Hepatocyte (in vitro differentiated cells): Measurements from ENCODE around the gene KANK3. TPM values are rescaled to one million over a fixed set of nuclear protein-coding genes. Genes with fewer than 3 reads are reported as not detected.
"Not testable (repeated sequence)": the region's sequence is repeated elsewhere in the genome, so short reads cannot be mapped to it uniquely, and the experiment has no call there.

ENCODE experiments used
- DNase-seq: peaks from one replicate; pipeline ENCODE4 v3.0.0-alpha.2; 2016; ENCODE audit warnings: low spot score
- H2AFZ ChIP-seq: fragments of 200-600 bp; sonication (generic); 2 replicates; pipeline ENCODE4 v1.6.0; 2016; ENCODE audit warnings: antibody characterized with exemption, mild to moderate bottlenecking
- H3K27ac ChIP-seq: fragments of 200-600 bp; sonication (generic); 2 replicates; pipeline ENCODE4 v1.5.1; 2016; ENCODE audit warnings: mild to moderate bottlenecking
- H3K27me3 ChIP-seq: fragments of 200-600 bp; sonication (generic); 2 replicates; pipeline ENCODE4 v1.6.1; 2016
- H3K36me3 ChIP-seq: fragments of 200-600 bp; sonication (generic); replicated peaks from 2 replicates; pipeline ENCODE4 v1.5.1; 2016; ENCODE audit warnings: low read depth; ENCODE audit not compliant: insufficient read depth
- H3K4me1 ChIP-seq: fragments of 200-600 bp; sonication (generic); 2 replicates; pipeline ENCODE4 v1.5.1; 2016; ENCODE audit warnings: mild to moderate bottlenecking, moderate library complexity; ENCODE audit not compliant: insufficient read depth
- H3K4me2 ChIP-seq: fragments of 200-600 bp; sonication (generic); 2 replicates; pipeline ENCODE4 v1.6.0; 2016
- H3K4me3 ChIP-seq: fragments of 200-600 bp; sonication (generic); 2 replicates; pipeline ENCODE4 v1.5.1; 2016; ENCODE audit warnings: mild to moderate bottlenecking
- H3K79me2 ChIP-seq: fragments of 200-600 bp; sonication (generic); 2 replicates; pipeline ENCODE4 v1.6.0; 2017; ENCODE audit warnings: mild to moderate bottlenecking
- H3K9me2 ChIP-seq: fragments of 200-600 bp; sonication (generic); replicated peaks from 2 replicates; pipeline ENCODE4 v1.6.0; 2017; ENCODE audit warnings: mild to moderate bottlenecking; ENCODE audit not compliant: insufficient read depth
- H3K9me3 ChIP-seq: fragments of 200-600 bp; sonication (generic); 2 replicates; pipeline ENCODE4 v1.5.1; 2016; ENCODE audit warnings: low read depth, mild to moderate bottlenecking
- H4K20me1 ChIP-seq: fragments of 200-600 bp; sonication (generic); 2 replicates; pipeline ENCODE4 v1.6.0; 2016; ENCODE audit warnings: mild to moderate bottlenecking; ENCODE audit not compliant: insufficient read depth, poor library complexity, severe bottlenecking
- EZH2 ChIP-seq: fragments of 200-600 bp; sonication (generic); IDR thresholded peaks from 2 replicates; pipeline ENCODE4 v1.6.1; 2016; ENCODE audit warnings: antibody characterized with exemption, mild to moderate bottlenecking, borderline replicate concordance
- EZH2phosphoT487 ChIP-seq: fragments of 200-600 bp; sonication (generic); IDR thresholded peaks from one replicate; pipeline ENCODE4 v1.6.1; 2018; ENCODE audit warnings: antibody characterized with exemption, mild to moderate bottlenecking, low read depth, moderate library complexity; ENCODE audit not compliant: unreplicated experiment, severe bottlenecking
- WGBS: methylation state at CpG from one replicate; pipeline ENCODE4 v1.1.6; 2016; ENCODE audit warnings: low lambda C conversion rate; ENCODE audit errors: missing lambda C conversion rate; 5-methylcytosine and 5-hydroxymethylcytosine counted together
- polyA plus RNA-seq: library from polyadenylated mRNA; unstranded; fragments of >200 nt; fragmentation: Nextera tagmentation; extraction: Ambion mirVana; gene quantifications from 2 replicates; pipeline ENCODE4 v1.2.1, GENCODE V29; 2016
- total RNA-seq: library from RNA; depleted of rRNA; stranded (reverse); fragments of >200 nt; gene quantifications from 2 replicates; pipeline ENCODE4 v1.2.3, GENCODE V29; 2014
- TF ChIP-seq, protein P1 (sequence below): fragments of 200-600 bp; sonication (generic); IDR thresholded peaks from 2 replicates; pipeline ENCODE4 v1.5.1; 2016; ENCODE audit warnings: antibody characterized with exemption, mild to moderate bottlenecking; ENCODE audit not compliant: poor library complexity

KANK3 gene
- total and polyA plus RNA-seq, 2 experiments from 2014 or later, result 1.2 to 3.2 TPM

DNA sequence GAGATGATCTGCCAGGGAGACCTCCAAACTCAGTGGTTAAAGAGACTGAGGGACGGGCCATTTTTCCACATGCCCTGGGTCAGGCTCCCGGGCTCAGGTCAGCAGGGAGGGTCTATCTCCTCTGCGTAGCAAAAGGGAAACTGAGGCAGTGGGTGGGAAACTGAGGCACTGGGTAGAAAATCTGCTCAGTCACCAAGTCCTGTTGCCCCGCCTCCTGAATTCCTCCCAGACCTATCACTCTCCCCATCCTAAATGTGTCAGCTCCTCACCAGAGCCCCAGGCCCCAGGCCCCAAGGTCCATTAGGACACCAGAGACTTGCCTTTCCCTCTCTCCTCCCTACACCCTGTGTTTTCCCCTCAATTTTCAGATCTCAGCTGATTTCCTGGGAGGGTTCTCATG is 37.3 kb downstream of the KANK3 start:
- no peaks in the 10 kb centered on the region for H3K27me3 ChIP-seq
- no peaks in the 10 kb centered on the region for H3K36me3 ChIP-seq
- no peak for TF ChIP-seq EZH2phosphoT487
- TF ChIP-seq, protein P1, sequence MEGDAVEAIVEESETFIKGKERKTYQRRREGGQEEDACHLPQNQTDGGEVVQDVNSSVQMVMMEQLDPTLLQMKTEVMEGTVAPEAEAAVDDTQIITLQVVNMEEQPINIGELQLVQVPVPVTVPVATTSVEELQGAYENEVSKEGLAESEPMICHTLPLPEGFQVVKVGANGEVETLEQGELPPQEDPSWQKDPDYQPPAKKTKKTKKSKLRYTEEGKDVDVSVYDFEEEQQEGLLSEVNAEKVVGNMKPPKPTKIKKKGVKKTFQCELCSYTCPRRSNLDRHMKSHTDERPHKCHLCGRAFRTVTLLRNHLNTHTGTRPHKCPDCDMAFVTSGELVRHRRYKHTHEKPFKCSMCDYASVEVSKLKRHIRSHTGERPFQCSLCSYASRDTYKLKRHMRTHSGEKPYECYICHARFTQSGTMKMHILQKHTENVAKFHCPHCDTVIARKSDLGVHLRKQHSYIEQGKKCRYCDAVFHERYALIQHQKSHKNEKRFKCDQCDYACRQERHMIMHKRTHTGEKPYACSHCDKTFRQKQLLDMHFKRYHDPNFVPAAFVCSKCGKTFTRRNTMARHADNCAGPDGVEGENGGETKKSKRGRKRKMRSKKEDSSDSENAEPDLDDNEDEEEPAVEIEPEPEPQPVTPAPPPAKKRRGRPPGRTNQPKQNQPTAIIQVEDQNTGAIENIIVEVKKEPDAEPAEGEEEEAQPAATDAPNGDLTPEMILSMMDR, result no peak
- no peak for TF ChIP-seq EZH2
- peaks cover 15% of the 10 kb centered on the region for H3K4me1 ChIP-seq
- no peak overlapping the region for H3K27ac ChIP-seq
- no peak overlapping the region for H3K4me3 ChIP-seq
- H3K9me2 ChIP-seq, result no peaks in the 10 kb centered on the region
- 84% methylated on average over 4 of the region's 4 CpGs for WGBS
- DNase-seq, result no peak
- H3K4me2 ChIP-seq, result no peak overlapping the region
- H3K9me3 ChIP-seq, result no peaks in the 10 kb centered on the region
- no peak overlapping the region for H2AFZ ChIP-seq
- peaks cover 6% of the 10 kb centered on the region for H3K79me2 ChIP-seq
- no peaks in the 10 kb centered on the region for H4K20me1 ChIP-seq

DNA sequence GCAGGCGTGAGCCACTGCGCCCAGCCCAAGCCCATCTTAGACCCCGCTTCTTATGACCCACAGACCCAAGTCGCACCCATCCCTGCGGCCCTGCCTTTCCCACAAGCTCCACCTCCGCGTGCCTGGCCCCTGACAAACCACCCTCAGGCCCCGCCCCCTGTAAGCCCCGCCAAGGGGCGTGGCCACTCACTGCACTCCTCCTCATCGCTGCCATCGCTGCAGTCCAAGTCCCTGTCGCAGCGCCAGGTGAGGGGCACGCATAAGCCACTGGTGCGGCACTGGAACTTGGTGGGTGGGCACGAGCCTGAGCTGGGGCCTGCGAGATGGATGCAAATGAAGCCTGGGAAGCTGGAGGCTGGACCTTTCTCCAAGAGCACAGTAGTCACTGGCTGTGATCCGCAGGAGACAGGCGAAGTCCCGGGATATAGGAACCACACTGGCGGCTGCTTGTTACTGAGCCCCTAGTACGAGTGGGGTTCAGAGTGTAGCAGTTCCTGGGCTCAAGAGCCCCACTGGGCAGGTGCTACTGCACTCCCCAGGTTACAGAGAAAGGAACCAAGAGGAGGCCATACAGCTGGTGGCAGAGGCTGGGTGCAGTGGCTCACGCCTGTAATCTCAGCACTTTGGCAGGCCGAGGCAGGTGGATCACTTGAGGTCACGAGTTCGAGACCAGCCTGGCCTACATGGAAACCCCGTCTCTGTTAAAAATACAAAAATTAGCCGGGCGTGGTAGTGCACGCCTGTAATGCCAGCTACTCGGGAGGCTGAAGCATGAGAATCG is 38.0 kb downstream of the KANK3 start:
- H3K9me2 ChIP-seq, result no peaks in the 10 kb centered on the region
- H3K9me3 ChIP-seq, result no peaks in the 10 kb centered on the region
- 92% methylated on average over 30 of the region's 33 CpGs for WGBS

DNA sequence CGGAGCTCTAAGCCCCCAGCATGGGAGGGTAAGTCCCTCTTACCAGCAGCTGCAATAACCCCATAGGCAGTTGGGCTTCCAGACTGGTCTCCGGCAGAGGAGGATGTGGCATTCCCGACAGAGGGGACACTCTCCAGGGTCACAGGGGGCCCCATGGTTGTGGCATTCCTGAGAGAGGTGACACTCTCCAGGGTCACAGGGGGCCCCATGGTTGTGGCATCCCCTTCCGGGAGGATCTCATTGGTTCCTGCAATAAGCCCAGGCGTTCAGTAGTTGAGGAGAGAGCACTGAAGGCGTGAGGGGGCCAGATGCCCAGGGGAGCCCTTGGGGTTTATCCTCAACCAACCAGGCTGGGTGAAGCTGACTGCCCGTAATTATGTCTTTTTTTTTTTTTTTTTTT is 40.3 kb downstream of the KANK3 start:
- peaks cover 7% of the 10 kb centered on the region for H3K4me1 ChIP-seq
- DNase-seq, result no peak
- H3K9me3 ChIP-seq, result no peaks in the 10 kb centered on the region
- no peak overlapping the region for H3K4me2 ChIP-seq
- 96% methylated on average over 6 of the region's 7 CpGs for WGBS
- H2AFZ ChIP-seq, result no peak overlapping the region
- H3K27ac ChIP-seq, result no peak overlapping the region
- TF ChIP-seq, protein P1, result no peak
- TF ChIP-seq EZH2phosphoT487 (no peak), EZH2 (no peak)
- H3K27me3 ChIP-seq, result no peaks in the 10 kb centered on the region
- peaks cover 6% of the 10 kb centered on the region for H3K79me2 ChIP-seq
- H3K9me2 ChIP-seq, result no peaks in the 10 kb centered on the region
- H3K4me3 ChIP-seq, result no peak overlapping the region
- no peaks in the 10 kb centered on the region for H4K20me1 ChIP-seq
- no peaks in the 10 kb centered on the region for H3K36me3 ChIP-seq

More for the DNA sequence above, 38.0 kb downstream of the KANK3 start:
- Histone ChIP-seq H3K4me2 (no peak overlapping the region), H2AFZ (no peak overlapping the region), H3K27ac (no peak overlapping the region), H3K27me3 (no peaks in the 10 kb centered on the region), H4K20me1 (no peaks in the 10 kb centered on the region), H3K4me1 (peaks cover 15% of the 10 kb centered on the region), H3K4me3 (no peak overlapping the region), H3K36me3 (no peaks in the 10 kb centered on the region), H3K79me2 (peaks cover 6% of the 10 kb centered on the region)
- DNase-seq, result peak; percentile 18
- TF ChIP-seq EZH2phosphoT487 (no peak), EZH2 (no peak)
- TF ChIP-seq, protein P1, result no peak

DNA sequence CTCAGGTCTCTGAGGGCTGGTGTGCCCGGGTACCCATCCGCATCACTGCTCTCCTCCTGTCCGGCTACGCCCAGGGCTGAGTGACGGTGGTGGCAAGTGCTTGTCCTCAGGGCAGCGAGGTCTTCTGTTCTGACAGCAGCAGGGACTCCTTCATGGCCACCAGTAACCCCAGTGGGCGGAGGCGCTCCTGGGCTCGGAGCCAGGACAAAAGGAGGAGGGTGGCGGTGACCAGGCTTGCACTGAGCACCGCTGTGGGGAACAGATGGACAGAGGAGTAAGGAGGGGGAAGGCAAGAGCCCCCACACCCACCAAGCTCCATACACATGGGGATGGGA is 40.7 kb downstream of the KANK3 start:
- Histone ChIP-seq H3K9me2 (no peaks in the 10 kb centered on the region), H3K4me1 (peaks cover 3% of the 10 kb centered on the region), H3K79me2 (peaks cover 3% of the 10 kb centered on the region), H3K9me3 (no peaks in the 10 kb centered on the region), H3K27ac (no peak overlapping the region), H4K20me1 (no peaks in the 10 kb centered on the region), H3K36me3 (no peaks in the 10 kb centered on the region), H3K4me3 (no peak overlapping the region), H3K27me3 (no peaks in the 10 kb centered on the region), H2AFZ (no peak overlapping the region), H3K4me2 (no peak overlapping the region)
- TF ChIP-seq, protein P1, result no peak
- no peak for TF ChIP-seq EZH2
- 89% methylated on average over 11 of the region's 11 CpGs for WGBS
- DNase-seq, result no peak

DNA sequence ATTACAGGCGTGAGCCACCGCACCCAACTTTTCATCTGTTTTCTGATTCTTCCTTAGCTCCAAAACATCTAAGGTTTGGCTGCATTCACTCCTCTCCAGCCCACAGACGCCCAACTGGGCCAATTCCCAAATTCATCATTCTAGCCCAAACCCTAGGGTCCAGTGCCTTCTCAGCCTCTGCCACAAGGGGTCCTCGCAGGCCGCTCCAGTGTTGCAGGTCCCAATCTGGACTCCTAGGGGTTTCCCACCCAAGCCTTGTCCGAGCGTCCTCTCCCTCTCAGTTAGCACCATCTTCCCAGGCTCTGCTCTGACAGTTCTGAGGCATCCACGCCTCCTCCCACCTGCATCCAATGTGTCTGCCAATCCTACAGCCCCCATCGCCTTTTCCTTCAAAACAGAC is 51.7 kb downstream of the KANK3 start:
- H3K27me3 ChIP-seq, H3K79me2 ChIP-seq, H3K4me3 ChIP-seq, H2AFZ ChIP-seq, H3K4me1 ChIP-seq, DNase-seq, H3K9me3 ChIP-seq, H3K9me2 ChIP-seq, H3K4me2 ChIP-seq, H4K20me1 ChIP-seq, H3K36me3 ChIP-seq, H3K27ac ChIP-seq: not testable (repeated sequence)
- no CpG with 5 or more reads among the region's 9 CpGs for WGBS
